IMR-90 (cell line): Measurements from ENCODE around the gene EEPD1.

Experiments used
- POLR2A ChIP-seq: IDR thresholded peaks from 2 replicates; pipeline ENCODE4 v1.6.1; 2012; ENCODE audit warnings: mild to moderate bottlenecking, low read depth, low read length
- RAD21 ChIP-seq: IDR thresholded peaks from 2 replicates; pipeline ENCODE4 v1.6.1; 2012; ENCODE audit warnings: low read length, improper control_type of control experiment
- TF ChIP-seq, protein P1 (sequence below): conservative IDR thresholded peaks from 2 replicates; pipeline ENCODE4 v1.5.1; 2012; ENCODE audit warnings: mild to moderate bottlenecking, low read depth, low read length, improper control_type of control experiment

- TF ChIP-seq RAD21: no peak
- TF ChIP-seq, protein P1, sequence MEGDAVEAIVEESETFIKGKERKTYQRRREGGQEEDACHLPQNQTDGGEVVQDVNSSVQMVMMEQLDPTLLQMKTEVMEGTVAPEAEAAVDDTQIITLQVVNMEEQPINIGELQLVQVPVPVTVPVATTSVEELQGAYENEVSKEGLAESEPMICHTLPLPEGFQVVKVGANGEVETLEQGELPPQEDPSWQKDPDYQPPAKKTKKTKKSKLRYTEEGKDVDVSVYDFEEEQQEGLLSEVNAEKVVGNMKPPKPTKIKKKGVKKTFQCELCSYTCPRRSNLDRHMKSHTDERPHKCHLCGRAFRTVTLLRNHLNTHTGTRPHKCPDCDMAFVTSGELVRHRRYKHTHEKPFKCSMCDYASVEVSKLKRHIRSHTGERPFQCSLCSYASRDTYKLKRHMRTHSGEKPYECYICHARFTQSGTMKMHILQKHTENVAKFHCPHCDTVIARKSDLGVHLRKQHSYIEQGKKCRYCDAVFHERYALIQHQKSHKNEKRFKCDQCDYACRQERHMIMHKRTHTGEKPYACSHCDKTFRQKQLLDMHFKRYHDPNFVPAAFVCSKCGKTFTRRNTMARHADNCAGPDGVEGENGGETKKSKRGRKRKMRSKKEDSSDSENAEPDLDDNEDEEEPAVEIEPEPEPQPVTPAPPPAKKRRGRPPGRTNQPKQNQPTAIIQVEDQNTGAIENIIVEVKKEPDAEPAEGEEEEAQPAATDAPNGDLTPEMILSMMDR: no peak
- TF ChIP-seq POLR2A: no peak
Observed at GRCh38 chr7:36266683-36267082, 113.6 kb downstream of the EEPD1 start.
